GM18526 (cell line): ENCODE data around the gene CHRNB2.
A peak's percentile ranks its signal among the peaks of the same experiment; 100 is the strongest.

ENCODE experiments used
- POLR2A ChIP-seq: IDR thresholded peaks from 3 replicates; pipeline ENCODE4 v1.6.1; 2011; ENCODE audit not compliant: insufficient read length; ENCODE audit errors: extremely low read depth

Gene CHRNB2

DNA sequence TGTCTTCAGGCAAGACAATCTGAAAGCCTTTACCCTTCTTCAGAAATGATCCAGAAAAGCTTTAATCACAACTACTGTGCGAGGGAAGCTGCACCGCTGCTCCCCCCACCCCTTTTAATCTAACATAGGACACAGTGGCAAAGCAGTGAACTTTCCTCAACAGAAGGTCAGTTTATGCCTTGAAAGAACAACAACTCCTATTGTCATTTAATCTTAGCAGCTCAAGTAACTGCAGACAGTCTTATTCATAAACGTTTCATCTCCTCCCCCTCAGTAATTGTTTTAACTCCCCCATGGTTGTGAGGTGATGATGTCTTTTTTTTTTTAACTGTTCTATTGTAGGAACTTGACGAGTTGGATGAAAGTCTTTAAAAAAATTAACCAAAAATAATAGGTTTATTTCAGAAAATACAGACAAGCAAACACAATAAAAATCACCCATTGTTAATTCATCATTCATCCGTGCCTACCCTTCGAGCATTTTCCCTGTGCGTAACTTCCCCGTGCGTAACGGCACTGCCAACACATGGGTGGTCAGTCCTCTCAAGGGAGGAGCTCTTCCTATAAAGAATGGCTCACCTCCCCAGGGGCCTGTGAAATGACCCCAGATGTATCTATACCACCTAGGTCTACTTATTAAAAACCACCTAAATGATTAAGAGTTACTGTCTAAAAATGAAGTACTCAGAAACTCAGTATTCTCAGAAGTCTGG lies 43.7 kb downstream of the CHRNB2 start:
- no peak for TF ChIP-seq POLR2A

GRCh38 chr1:154614247-154614646 lies 46.7 kb downstream of the CHRNB2 start:
- TF ChIP-seq POLR2A = no peak

- no peak for TF ChIP-seq POLR2A
Observed at GRCh38 chr1:154614901-154615300, 47.3 kb downstream of the CHRNB2 start.

GRCh38 chr1:154615411-154615810 lies 47.8 kb downstream of the CHRNB2 start:
- TF ChIP-seq POLR2A = no peak

DNA sequence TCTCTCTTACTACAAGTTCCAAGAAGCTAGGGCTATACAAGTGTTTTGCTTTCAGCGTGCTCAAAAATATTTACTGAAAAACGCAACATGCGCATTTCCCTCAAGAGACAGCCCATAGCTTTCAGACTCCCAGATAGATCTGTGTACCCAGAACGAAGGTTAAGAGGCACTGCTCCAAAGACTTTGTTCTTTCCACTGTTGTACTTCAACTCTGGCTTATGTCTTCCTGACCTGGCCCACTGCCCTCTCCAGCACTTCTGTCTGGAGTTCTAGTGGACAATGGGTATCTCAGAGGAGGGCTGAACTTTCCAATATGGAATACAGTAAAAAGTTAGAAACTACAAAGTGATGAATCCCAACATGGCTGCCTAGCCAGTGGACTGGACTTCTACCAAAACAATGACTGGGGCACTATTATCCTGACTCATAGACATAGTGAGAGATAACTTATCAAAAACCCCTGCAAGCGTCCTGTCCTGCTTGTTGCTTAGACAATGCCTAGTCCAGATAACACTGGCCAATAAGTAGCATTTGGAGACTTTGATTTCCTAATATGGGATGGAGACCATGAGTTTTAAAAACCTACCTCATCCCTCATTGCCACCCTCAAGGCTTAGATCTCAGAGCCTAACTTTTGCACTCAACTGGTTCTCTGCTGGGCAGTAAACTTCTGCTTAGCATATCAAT lies 49.2 kb downstream of the CHRNB2 start:
- TF ChIP-seq POLR2A = no peak

- TF ChIP-seq POLR2A = no peak
Observed at GRCh38 chr1:154619181-154619948, 51.8 kb downstream of the CHRNB2 start.

DNA sequence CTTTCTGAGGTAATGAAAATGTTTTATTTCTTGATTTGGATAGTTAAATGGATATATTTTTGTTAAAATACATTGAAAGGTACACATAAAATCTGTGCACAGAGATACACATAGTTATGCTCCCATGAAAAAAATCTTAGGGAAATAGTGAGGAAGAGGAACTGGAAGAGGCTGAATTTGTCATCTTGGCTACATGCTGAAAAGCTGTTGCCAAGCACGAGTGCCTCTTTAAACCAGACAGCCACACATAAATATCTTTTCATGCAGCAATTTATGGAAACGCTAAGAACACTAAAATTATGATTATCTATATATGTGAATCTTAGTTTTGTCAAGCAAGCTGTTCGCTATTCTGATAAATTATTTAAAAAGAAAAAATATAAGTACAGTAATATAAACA lies 53.2 kb downstream of the CHRNB2 start:
- TF ChIP-seq POLR2A = no peak

DNA sequence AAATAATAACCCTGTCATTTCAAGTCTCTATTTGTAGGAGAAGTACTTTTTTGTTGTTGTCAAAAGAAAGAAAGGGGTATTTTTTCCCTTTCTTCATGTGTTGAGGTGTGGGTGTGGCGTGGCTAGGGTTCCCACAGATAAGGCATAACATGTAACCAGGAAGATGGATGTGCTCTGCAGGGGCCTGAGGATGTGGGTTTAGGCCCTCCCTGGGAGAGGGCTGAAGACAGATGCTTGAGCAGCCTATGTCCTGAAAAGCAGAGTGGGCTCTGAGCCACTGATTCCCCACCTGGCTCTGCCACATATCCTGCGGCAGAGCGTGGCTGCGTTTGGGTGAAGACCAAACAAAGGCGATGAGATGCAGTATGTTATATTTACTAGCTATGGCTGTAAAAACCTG lies 54.3 kb downstream of the CHRNB2 start:
- no peak for TF ChIP-seq POLR2A

- no peak for TF ChIP-seq POLR2A
Observed at GRCh38 chr1:154622503-154623039, 55.0 kb downstream of the CHRNB2 start.

GRCh38 chr1:154623358-154623757 lies 55.8 kb downstream of the CHRNB2 start:
- TF ChIP-seq POLR2A = no peak

DNA sequence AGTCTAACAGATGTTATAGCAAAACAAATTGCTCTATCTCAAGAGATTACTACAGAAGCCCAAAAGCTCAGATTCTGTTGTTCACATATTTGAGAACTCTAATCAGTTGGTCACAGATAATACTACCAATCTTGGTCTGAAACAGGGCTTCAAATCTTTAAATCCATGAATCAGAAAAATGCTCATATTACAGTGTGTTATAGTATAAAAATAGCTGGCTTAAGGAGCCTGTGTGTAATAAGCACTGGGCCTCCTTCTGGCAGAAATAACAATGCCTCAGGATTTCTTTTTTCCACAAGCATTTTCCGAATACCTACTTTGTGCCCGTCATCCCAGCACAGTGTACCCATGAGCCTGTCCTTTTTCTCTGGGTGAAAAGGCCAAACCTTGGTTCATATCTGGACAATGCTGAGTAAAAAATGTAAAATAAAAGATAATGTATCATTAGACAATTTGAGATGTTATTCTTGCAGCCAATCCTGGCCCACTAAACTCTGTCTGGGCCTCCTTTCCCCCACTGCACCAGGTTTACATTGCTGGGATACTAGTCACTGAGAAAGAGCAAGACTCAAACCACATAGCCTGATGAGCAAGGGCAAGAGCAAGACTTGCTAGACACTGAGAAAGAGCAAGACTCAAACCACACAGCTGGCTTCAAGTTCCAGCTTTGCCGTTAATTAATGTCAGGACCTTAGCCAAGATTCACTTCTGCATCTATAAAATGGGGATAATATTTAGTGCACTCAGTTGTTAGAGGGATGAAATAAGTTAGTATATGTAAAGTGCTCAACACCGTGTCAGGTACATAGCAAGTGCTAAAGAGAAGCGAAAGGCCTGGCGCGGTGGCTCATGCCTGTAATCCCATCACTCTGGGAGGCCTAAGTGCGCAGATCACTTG lies 57.4 kb downstream of the CHRNB2 start:
- no peak for TF ChIP-seq POLR2A

DNA sequence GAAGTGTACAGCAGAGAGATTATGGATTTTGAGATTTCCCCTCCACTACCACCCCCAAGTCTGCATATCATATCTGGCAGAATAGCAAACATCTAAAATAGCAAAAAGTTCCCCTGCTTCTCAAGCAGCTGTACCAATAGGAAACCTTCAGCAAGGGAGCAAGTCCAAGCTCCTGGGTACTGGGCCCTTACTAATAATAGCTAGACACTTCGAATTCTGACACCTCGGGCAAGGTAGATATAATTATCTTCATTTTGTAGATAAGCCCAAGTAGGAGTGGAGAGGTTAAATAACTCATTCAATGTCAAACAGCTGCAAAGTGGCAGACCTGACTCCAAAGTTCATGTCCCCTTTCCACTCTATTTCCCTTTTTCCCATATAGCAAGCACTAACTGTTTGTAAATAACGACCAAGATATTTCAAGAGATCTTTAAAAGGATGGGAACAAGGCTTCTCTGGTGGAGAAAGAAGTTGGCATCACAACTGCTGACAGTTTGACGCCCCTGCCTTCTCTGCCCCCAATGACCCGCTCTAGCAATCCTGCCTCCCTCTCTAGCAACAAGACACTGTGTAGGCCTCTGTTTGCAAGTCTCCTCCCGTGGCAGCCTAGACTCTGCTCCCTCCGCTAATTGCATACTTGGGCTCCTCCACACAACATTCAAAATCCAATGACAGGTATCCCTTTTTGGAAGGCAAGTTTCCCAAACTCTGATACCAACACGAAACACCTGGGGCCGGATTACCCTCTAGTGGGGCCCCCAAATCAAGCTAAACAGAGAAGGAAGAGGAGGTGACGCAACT lies 59.1 kb downstream of the CHRNB2 start:
- TF ChIP-seq POLR2A = no peak

DNA sequence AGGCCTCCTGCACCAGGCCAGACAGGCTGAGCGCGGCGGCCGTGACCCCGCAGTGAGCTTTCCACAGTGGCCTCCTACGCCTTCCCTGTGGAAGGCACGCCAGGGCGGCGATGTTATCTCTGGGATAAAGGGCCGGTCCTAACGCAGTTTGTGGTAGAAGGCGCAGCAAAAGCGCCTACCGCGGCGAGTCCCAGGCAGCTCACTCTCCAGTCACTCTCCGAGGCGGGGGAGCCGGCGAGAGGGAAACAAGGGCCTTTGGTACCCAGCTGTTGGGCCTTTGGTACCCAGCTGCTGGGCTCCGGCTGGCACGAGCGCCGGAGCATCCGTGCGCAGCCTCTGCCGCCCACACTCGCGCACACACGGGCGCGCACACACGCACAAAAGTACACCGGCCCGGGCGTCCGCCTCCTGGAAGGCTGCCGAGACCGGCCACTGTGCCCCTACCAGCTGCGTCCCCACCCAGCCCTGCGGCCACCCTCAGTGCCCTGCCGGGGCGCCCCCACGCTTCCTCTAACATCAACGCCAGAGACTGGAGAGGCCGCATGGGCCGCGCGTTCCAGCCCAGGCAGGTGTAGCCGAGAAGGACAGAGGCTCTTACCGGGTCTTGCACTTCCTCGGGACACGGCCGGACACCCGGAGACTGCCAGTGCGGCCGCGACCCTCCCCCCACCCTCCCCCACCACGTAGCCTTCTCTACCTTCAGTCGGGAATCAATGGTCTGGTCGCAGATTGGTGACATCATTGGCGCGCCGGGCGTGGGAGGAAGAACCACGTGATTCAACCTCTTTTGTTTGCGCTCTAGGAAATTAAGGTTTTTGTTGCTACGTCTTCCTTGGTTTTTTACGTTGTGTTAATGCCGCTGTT lies 59.9 kb downstream of the CHRNB2 start:
- TF ChIP-seq POLR2A = peak; percentile 38
